ENCODE data around the gene OR7C1. TPM values are rescaled to one million over a fixed set of nuclear protein-coding genes. Genes with fewer than 3 reads are reported as not detected.

Gene OR7C1
- total RNA-seq: 1 to 10 TPM in 1 of 8 experiments, under 1 TPM in 7; 0.22 to 1.7 (median 0.53) TPM

GRCh38 chr19:14835011-14835410 lies at the start of gene OR7C1, which contains the start of gene OR7A5:
Gene OR7C1, minus strand, starts transcription at chr19:14835185. Its CDS starts 35,049 bp downstream, at chr19:14800136.
Gene OR7A5, minus strand, starts transcription at chr19:14835185. Its CDS starts 6,944 bp downstream, at chr19:14828241.
- in situ Hi-C loops (cut with MboI; ENCODE audit: low pct_unique_long_range_greater_than_20kb in 2 of 9, low sequenced_read_pairs in 9 of 9, unreplicated experiment in 9 of 9): no loop called here
- WGBS, 10 experiments: 0% methylated on average over 1 of the region's 1 CpG; no CpG with 5 or more reads in 3 of the 10 experiments
- Histone ChIP-seq H3K4me3 (no peak within 1 kb of the TSS), H3K27ac (no peak within 1 kb of the TSS), H3K4me1 (replicated peaks in 1 of 2) (peaks cover 0 to 2% of the 10 kb centered on the region in 2 donors)
- ATAC-seq (replicated peaks in 6 of 8): peak in 3 of 8 experiments; percentile 38 to 76 (median 44)

GRCh38 chr19:14871619-14872230 lies 36.7 kb upstream of the OR7C1 start:
- no peak overlapping the region for H3K4me3 ChIP-seq
- in situ Hi-C loops (cut with MboI; ENCODE audit: low pct_unique_long_range_greater_than_20kb in 2 of 9, low sequenced_read_pairs in 9 of 9, unreplicated experiment in 9 of 9): no loop called here
- H3K27ac ChIP-seq: no peak overlapping the region
- H3K4me1 ChIP-seq (replicated peaks in 1 of 2): no peaks in the 10 kb centered on the region
- peak in 3 of 8 experiments; percentile 47 to 67 (median 53) for ATAC-seq (replicated peaks in 6 of 8)
- 6 to 87% (median 56%) methylated on average over 2 to 4 of the region's 4 CpGs for WGBS, 10 experiments

DNA sequence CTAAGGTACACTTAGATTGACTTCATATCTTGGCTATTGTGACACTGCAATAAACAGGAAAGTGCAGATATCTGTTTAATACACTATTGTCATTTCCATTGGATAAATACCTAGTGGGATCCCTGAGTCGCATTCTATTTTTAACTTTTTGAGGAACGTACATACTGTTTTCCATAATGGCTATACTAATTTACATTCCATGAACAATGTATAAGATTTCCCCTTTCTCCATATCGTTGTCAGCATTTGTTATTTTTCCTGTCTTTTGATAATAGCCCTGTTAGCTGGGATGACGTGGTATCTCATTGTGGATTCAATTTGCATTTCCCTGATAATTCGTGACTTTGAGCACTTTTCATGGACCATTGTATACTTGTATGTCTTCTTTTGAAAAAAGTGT lies 33.5 kb upstream of the OR7C1 start:
- no peak for ATAC-seq (replicated peaks in 6 of 8)
- no peak overlapping the region for H3K4me3 ChIP-seq
- no peak overlapping the region for H3K27ac ChIP-seq
- in situ Hi-C loops (cut with MboI; ENCODE audit: low pct_unique_long_range_greater_than_20kb in 2 of 9, low sequenced_read_pairs in 9 of 9, unreplicated experiment in 9 of 9): no loop called here
- H3K4me1 ChIP-seq (replicated peaks in 1 of 2): no peaks in the 10 kb centered on the region
- 10 to 65% (median 32%) methylated on average over 2 to 5 of the region's 5 CpGs for WGBS, 10 experiments

DNA sequence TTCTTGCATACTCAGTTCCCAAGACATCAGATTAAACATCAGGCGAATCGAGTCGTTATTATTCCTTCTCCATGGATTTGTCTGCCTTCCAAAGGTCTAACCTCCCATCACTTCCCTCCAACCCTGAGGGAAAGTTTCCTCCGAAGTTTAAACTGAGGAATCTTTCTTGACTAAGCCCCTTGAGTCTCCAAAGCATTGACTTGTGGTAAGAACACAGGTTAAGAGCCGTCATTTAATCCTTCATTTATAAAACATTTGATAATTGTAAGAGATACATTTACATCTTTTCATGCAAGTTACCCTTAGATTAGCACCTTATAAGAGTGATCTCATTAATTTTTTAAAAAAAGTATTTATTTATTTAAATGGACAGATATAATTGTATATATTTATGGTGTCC lies 13.8 kb upstream of the OR7C1 start, which contains the start of gene OR7A10:
Gene OR7A10, minus strand, starts transcription at position 101 of the 400 bp plus-strand sequence. CDS start 7,045 bp downstream, outside the sequence.
- WGBS, 10 experiments: 9 to 88% (median 48%) methylated on average over 2 to 5 of the region's 5 CpGs; no CpG with 5 or more reads in 3 of the 10 experiments
- in situ Hi-C loops (cut with MboI; ENCODE audit: low pct_unique_long_range_greater_than_20kb in 2 of 9, low sequenced_read_pairs in 9 of 9, unreplicated experiment in 9 of 9): no loop called here
- Histone ChIP-seq H3K4me3 (no peak within 1 kb of the TSS), H3K27ac (no peak within 1 kb of the TSS), H3K4me1 (replicated peaks in 1 of 2) (no peaks in the 10 kb centered on the region)
- ATAC-seq (replicated peaks in 6 of 8): no peak

GRCh38 chr19:14843578-14843977 lies 8.6 kb upstream of the OR7C1 start:
- ATAC-seq (replicated peaks in 6 of 8): no peak
- in situ Hi-C loops (cut with MboI; ENCODE audit: low pct_unique_long_range_greater_than_20kb in 2 of 9, low sequenced_read_pairs in 9 of 9, unreplicated experiment in 9 of 9): no loop called here
- Histone ChIP-seq H3K4me1 (replicated peaks in 1 of 2) (no peaks in the 10 kb centered on the region), H3K4me3 (no peak overlapping the region), H3K27ac (no peak overlapping the region)
- WGBS, 10 experiments: 0 to 89% (median 40%) methylated on average over 1 to 4 of the region's 6 CpGs; no CpG with 5 or more reads in 1 of the 10 experiments

DNA sequence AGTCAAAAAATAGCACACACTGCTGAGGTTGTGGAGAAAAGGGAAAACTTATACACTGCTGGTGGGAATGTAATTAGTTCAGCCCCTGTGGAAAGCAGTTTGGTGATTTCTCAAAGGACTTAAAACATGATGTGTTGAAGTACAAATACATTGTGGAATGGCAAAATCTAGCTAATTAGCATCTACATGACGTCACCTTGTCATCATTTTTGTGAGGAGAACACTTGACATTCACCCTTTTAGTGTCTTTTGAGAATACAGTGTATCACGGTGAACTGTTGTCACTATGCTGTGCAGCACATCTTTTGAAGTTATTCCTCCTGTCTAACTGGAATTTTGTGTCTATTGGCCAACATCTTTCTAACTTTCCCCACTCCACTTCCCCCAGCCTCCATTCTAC lies 8.2 kb upstream of the OR7C1 start:
- 0 to 100% (median 17%) methylated on average over 1 to 2 of the region's 2 CpGs; no CpG with 5 or more reads in 2 of the 10 experiments for WGBS, 10 experiments
- in situ Hi-C loops (cut with MboI; ENCODE audit: low pct_unique_long_range_greater_than_20kb in 2 of 9, low sequenced_read_pairs in 9 of 9, unreplicated experiment in 9 of 9): no loop called here
- ATAC-seq (replicated peaks in 6 of 8): no peak

GRCh38 chr19:14840206-14840605 lies 5.2 kb upstream of the OR7C1 start:
- no peak for ATAC-seq (replicated peaks in 6 of 8)
- in situ Hi-C loops (cut with MboI; ENCODE audit: low pct_unique_long_range_greater_than_20kb in 2 of 9, low sequenced_read_pairs in 9 of 9, unreplicated experiment in 9 of 9): no loop called here
- 0 to 33% (median 21%) methylated on average over 1 of the region's 1 CpG; no CpG with 5 or more reads in 4 of the 10 experiments for WGBS, 10 experiments
- Histone ChIP-seq H3K4me1 (replicated peaks in 1 of 2) (no peaks in the 10 kb centered on the region), H3K27ac (no peak overlapping the region), H3K4me3 (no peak overlapping the region)

More for the DNA sequence above, 8.2 kb upstream of the OR7C1 start:
- no peak overlapping the region for H3K27ac ChIP-seq
- H3K4me1 ChIP-seq (replicated peaks in 1 of 2): no peaks in the 10 kb centered on the region
- H3K4me3 ChIP-seq: no peak overlapping the region

GRCh38 chr19:14837391-14837790 lies 2.4 kb upstream of the OR7C1 start:
- H3K4me3 ChIP-seq: no peak overlapping the region
- no peak overlapping the region for H3K27ac ChIP-seq
- WGBS, 10 experiments: 0 to 100% (median 34%) methylated on average over 1 to 4 of the region's 4 CpGs; no CpG with 5 or more reads in 4 of the 10 experiments
- ATAC-seq (replicated peaks in 6 of 8): no peak
- H3K4me1 ChIP-seq (replicated peaks in 1 of 2): peaks cover 0 to 2% of the 10 kb centered on the region in 2 donors
- in situ Hi-C loops (cut with MboI; ENCODE audit: low pct_unique_long_range_greater_than_20kb in 2 of 9, low sequenced_read_pairs in 9 of 9, unreplicated experiment in 9 of 9): no loop called here

GRCh38 chr19:14830702-14831101 lies 4.3 kb downstream of the OR7C1 start:
- ATAC-seq (replicated peaks in 6 of 8): no peak
- WGBS, 10 experiments: 22 to 93% (median 61%) methylated on average over 3 to 4 of the region's 4 CpGs; no CpG with 5 or more reads in 4 of the 10 experiments
- H3K4me3 ChIP-seq: no peak overlapping the region
- in situ Hi-C loops (cut with MboI; ENCODE audit: low pct_unique_long_range_greater_than_20kb in 2 of 9, low sequenced_read_pairs in 9 of 9, unreplicated experiment in 9 of 9): no loop called here
- H3K27ac ChIP-seq: no peak overlapping the region
- peaks cover 0 to 2% of the 10 kb centered on the region in 2 donors for H3K4me1 ChIP-seq (replicated peaks in 1 of 2)

- H3K27ac ChIP-seq: no peak overlapping the region
- H3K4me1 ChIP-seq (replicated peaks in 1 of 2): no peaks in the 10 kb centered on the region
- WGBS, 10 experiments: 46 to 94% (median 72%) methylated on average over 1 to 2 of the region's 2 CpGs; no CpG with 5 or more reads in 2 of the 10 experiments
- no peak for ATAC-seq (replicated peaks in 6 of 8)
- in situ Hi-C loops (cut with MboI; ENCODE audit: low pct_unique_long_range_greater_than_20kb in 2 of 9, low sequenced_read_pairs in 9 of 9, unreplicated experiment in 9 of 9): no loop called here
- H3K4me3 ChIP-seq: no peak overlapping the region
Observed at GRCh38 chr19:14826006-14826405, 9.0 kb downstream of the OR7C1 start.

DNA sequence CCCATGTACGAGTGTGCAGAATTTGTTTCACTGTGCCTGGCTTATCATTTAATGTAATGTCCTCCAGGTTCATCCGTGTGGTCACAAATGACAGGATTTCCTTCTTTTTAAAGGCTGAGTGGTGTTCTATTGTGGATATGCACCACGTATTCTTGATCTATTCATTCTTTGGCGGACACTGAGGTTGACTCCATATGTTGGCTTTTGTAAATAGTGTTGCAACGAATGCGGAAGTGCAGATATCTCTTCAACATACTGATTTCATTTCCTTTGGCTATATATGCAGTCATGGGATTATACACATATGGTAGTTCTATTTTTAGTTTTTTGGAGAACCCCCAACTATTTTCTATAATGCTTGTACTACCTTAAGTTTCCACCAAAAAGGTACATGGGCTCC lies 13.0 kb downstream of the OR7C1 start:
- in situ Hi-C loops (cut with MboI; ENCODE audit: low pct_unique_long_range_greater_than_20kb in 2 of 9, low sequenced_read_pairs in 9 of 9, unreplicated experiment in 9 of 9): no loop called here
- ATAC-seq (replicated peaks in 6 of 8): peak in 2 of 8 experiments; percentile 33 to 52
- Histone ChIP-seq H3K4me1 (replicated peaks in 1 of 2) (no peaks in the 10 kb centered on the region), H3K27ac (no peak overlapping the region), H3K4me3 (no peak overlapping the region)
- WGBS, 10 experiments: 6 to 81% (median 40%) methylated on average over 3 to 6 of the region's 6 CpGs

DNA sequence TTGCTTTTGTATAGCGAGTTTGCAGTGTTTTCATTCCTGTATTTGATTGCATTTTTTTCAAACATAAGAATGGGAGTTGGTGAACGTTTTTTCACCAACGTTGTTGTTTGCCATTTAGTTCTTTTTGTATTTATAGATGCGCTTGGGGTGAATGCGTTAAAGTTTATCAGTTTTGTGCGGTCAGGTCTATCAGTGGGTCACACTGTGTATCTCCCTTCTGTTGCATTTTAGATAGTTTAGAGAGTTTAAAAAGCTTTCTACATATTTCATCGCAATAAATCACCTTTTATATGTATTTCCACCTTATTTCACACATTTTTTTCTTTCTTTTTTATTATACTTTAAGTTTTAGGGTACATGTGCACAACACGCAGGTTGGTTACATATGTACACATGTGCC lies 16.4 kb downstream of the OR7C1 start:
- H3K27ac ChIP-seq: no peak overlapping the region
- H3K4me1 ChIP-seq (replicated peaks in 1 of 2): no peaks in the 10 kb centered on the region
- no peak for ATAC-seq (replicated peaks in 6 of 8)
- no peak overlapping the region for H3K4me3 ChIP-seq
- 37 to 90% (median 63%) methylated on average over 4 to 8 of the region's 8 CpGs for WGBS, 10 experiments
- in situ Hi-C loops (cut with MboI; ENCODE audit: low pct_unique_long_range_greater_than_20kb in 2 of 9, low sequenced_read_pairs in 9 of 9, unreplicated experiment in 9 of 9): no loop called here

DNA sequence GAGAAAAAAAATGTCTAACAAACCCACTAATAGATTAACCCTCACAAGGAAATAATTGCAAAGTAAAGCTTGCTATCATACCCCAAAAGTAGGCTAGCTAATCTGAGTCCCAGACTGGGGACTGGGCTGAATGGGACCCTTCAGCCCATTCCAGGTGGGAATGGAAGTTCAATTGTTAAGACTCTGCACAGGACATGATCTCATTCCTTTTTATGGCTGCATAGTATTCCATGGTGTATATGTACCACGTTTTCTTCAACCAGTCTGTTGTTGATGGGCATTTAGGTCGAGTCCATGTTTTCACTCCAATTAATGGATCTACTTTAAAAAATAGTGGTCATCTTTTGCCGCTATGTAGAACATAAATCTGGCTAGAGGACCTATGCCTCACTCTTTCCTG lies 17.9 kb downstream of the OR7C1 start:
- no peak overlapping the region for H3K27ac ChIP-seq
- H3K4me3 ChIP-seq: no peak overlapping the region
- 22 to 80% (median 63%) methylated on average over 1 to 3 of the region's 3 CpGs; no CpG with 5 or more reads in 5 of the 10 experiments for WGBS, 10 experiments
- H3K4me1 ChIP-seq (replicated peaks in 1 of 2): no peaks in the 10 kb centered on the region
- no peak for ATAC-seq (replicated peaks in 6 of 8)
- in situ Hi-C loops (cut with MboI; ENCODE audit: low pct_unique_long_range_greater_than_20kb in 2 of 9, low sequenced_read_pairs in 9 of 9, unreplicated experiment in 9 of 9): no loop called here

All from motor neuron (in vitro differentiated cells).